Measurements from ENCODE around the gene MUSK. TPM values are rescaled to one million over a fixed set of nuclear protein-coding genes. Genes with fewer than 3 reads are reported as not detected.
"Not testable (repeated sequence)": the region's sequence is repeated elsewhere in the genome, so short reads cannot be mapped to it uniquely, and the experiment has no call there.

Gene MUSK
- total RNA-seq, 1 donor from 2014 or later = 3.2 TPM

- Histone ChIP-seq H3K27ac (no peak overlapping the region), H3K9me3 (no peaks in the 10 kb centered on the region), H3K4me3 (no peak overlapping the region), H3K4me1 (peaks cover 8% of the 10 kb centered on the region), H3K36me3 (no peaks in the 10 kb centered on the region), H3K27me3 (ENCODE audit: low read depth) (no peaks in the 10 kb centered on the region)
- intact Hi-C loops (cut with DNase I) = no loop called here
- no peak for DNase-seq
- no peak for ATAC-seq
- no peak for TF ChIP-seq CTCF (IDR thresholded peaks at IDR 0.05)
Measured at GRCh38 chr9:110777196-110777875, 108.7 kb downstream of the MUSK start.

GRCh38 chr9:110777876-110778215 is 109.3 kb downstream of the MUSK start:
- ATAC-seq = no peak
- H3K36me3 ChIP-seq = no peaks in the 10 kb centered on the region
- H3K27me3 ChIP-seq (ENCODE audit: low read depth) = no peaks in the 10 kb centered on the region
- peaks cover 8% of the 10 kb centered on the region for H3K4me1 ChIP-seq
- DNase-seq = no peak
- no peak overlapping the region for H3K4me3 ChIP-seq
- no peak overlapping the region for H3K27ac ChIP-seq
- intact Hi-C loops (cut with DNase I) = no loop called here
- H3K9me3 ChIP-seq = no peaks in the 10 kb centered on the region
- TF ChIP-seq CTCF (IDR thresholded peaks at IDR 0.05) = no peak

GRCh38 chr9:110782701-110783100 is 114.1 kb downstream of the MUSK start:
- H3K27ac ChIP-seq = no peak overlapping the region
- no peaks in the 10 kb centered on the region for H3K9me3 ChIP-seq
- ATAC-seq (no peak), DNase-seq (no peak)
- no peaks in the 10 kb centered on the region for H3K27me3 ChIP-seq (ENCODE audit: low read depth)
- no peaks in the 10 kb centered on the region for H3K36me3 ChIP-seq
- TF ChIP-seq CTCF (IDR thresholded peaks at IDR 0.05) = no peak
- intact Hi-C loops (cut with DNase I) = no loop called here
- no peaks in the 10 kb centered on the region for H3K4me1 ChIP-seq
- no peak overlapping the region for H3K4me3 ChIP-seq

GRCh38 chr9:110784309-110784708 is 115.7 kb downstream of the MUSK start:
- intact Hi-C loops (cut with DNase I) = no loop called here
- H3K36me3 ChIP-seq = no peaks in the 10 kb centered on the region
- no peaks in the 10 kb centered on the region for H3K9me3 ChIP-seq
- H3K4me3 ChIP-seq = no peak overlapping the region
- no peaks in the 10 kb centered on the region for H3K27me3 ChIP-seq (ENCODE audit: low read depth)
- no peak for DNase-seq
- TF ChIP-seq CTCF (IDR thresholded peaks at IDR 0.05) = no peak
- H3K4me1 ChIP-seq = no peaks in the 10 kb centered on the region
- ATAC-seq = no peak
- no peak overlapping the region for H3K27ac ChIP-seq

- no peak overlapping the region for H3K4me3 ChIP-seq
- H3K9me3 ChIP-seq = no peaks in the 10 kb centered on the region
- H3K27me3 ChIP-seq (ENCODE audit: low read depth) = no peaks in the 10 kb centered on the region
- ATAC-seq = no peak
- H3K4me1 ChIP-seq = no peaks in the 10 kb centered on the region
- H3K36me3 ChIP-seq = no peaks in the 10 kb centered on the region
- no peak for DNase-seq
- no peak for TF ChIP-seq CTCF (IDR thresholded peaks at IDR 0.05)
- H3K27ac ChIP-seq = no peak overlapping the region
- intact Hi-C loops (cut with DNase I) = no loop called here
Measured at GRCh38 chr9:110785166-110785565, 116.6 kb downstream of the MUSK start.

- intact Hi-C loops (cut with DNase I); H3K36me3 ChIP-seq; H3K4me1 ChIP-seq; H3K9me3 ChIP-seq; H3K4me3 ChIP-seq; H3K27me3 ChIP-seq (ENCODE audit: low read depth); ATAC-seq; H3K27ac ChIP-seq; DNase-seq: not testable (repeated sequence)
Measured at GRCh38 chr9:110788396-110788795, 119.8 kb downstream of the MUSK start.

Data from lower lobe of right lung (tissue), 2 donors.